ENCODE results near the gene HACL1. TPM values are rescaled to one million over a fixed set of nuclear protein-coding genes. Genes with fewer than 3 reads are reported as not detected.

Gene HACL1
- total and polyA plus RNA-seq, 10 of the 15 experiments (the other 5 are each of a cell fraction or from before 2014, with no cell fraction given) = 19.4 to 48.7 (median 30.1) TPM

- CTCF ChIA-PET = no interaction called here
- Histone ChIP-seq H3K27ac (ENCODE audit: control insufficient read depth, insufficient read depth) (no peak overlapping the region), H4K20me1 (ENCODE audit: control insufficient read depth, insufficient read depth) (no peaks in the 10 kb centered on the region), H2AFZ (ENCODE audit: control insufficient read depth, low read depth, low read length) (no peak overlapping the region), H3K36me3 (ENCODE audit: control insufficient read depth in 2 of 2, insufficient read depth in 2 of 2, low read length in 1 of 2) (no peaks in the 10 kb centered on the region), H3K27me3 (replicated peaks in 1 of 2; ENCODE audit: control insufficient read depth in 2 of 2, insufficient read depth in 2 of 2, low read length in 1 of 2) (no peaks in the 10 kb centered on the region), H3K79me2 (ENCODE audit: control insufficient read depth, insufficient read depth, low read length) (no peaks in the 10 kb centered on the region), H3K4me1 (ENCODE audit: control insufficient read depth, insufficient read depth, low read length) (no peaks in the 10 kb centered on the region), H3K9me3 (replicated peaks; ENCODE audit: control insufficient read depth, insufficient read depth, low read length) (no peaks in the 10 kb centered on the region), H3K4me3 (no peak overlapping the region), H3K4me2 (ENCODE audit: control insufficient read depth, insufficient read depth) (no peak overlapping the region), H3K9ac (ENCODE audit: control insufficient read depth, insufficient read depth, low read length) (no peak overlapping the region)
- SMC1A ChIA-PET (ENCODE audit: uncharacterized antibody, unreplicated experiment) = no interaction called here
- no peak for DNase-seq (ENCODE audit: low read depth, low spot score)
- FAIRE-seq = no peak
- POLR2A ChIA-PET = no interaction called here
- WGBS (ENCODE audit: insufficient coverage, insufficient replicate concordance, low lambda C conversion rate, missing lambda C conversion rate) = 95% methylated on average over 1 of the region's 1 CpG
- ATAC-seq = no peak
- BruUV-seq (replicated peaks) = no TSS peak
- in situ Hi-C loops (cut with MboI) (no loop called here), intact Hi-C loops (cut with micrococcal nuclease; ENCODE audit: unreplicated experiment) (no loop called here)
- RAD21 ChIA-PET (ENCODE audit: unreplicated experiment) = no interaction called here
- no peak for TF ChIP-seq IRF3 (IDR thresholded peaks at IDR 0.05)
- no peak for TF ChIP-seq TARDBP (IDR thresholded peaks at IDR 0.05; ENCODE audit: borderline replicate concordance)
- TF ChIP-seq PAX5 (IDR thresholded peaks at IDR 0.05; ENCODE audit: borderline replicate concordance, low read depth, low read length) = no peak
- TF ChIP-seq JUND (IDR thresholded peaks at IDR 0.05; ENCODE audit: low read depth, low read length) = no peak
- TF ChIP-seq ZBTB4 (CRISPR knock-in tag; IDR thresholded peaks at IDR 0.05) = no peak
- no peak for TF ChIP-seq ZNF687 (IDR thresholded peaks at IDR 0.05)
- TF ChIP-seq BCL3 (IDR thresholded peaks at IDR 0.05; ENCODE audit: borderline replicate concordance, insufficient read depth, low read depth, low read length, poor library complexity, severe bottlenecking) = no peak
- TF ChIP-seq PKNOX1 (IDR thresholded peaks at IDR 0.05) = no peak
- TF ChIP-seq SREBF1 (IDR thresholded peaks at IDR 0.05; ENCODE audit: low read length) = no peak
- no peak for TF ChIP-seq MAX (IDR thresholded peaks at IDR 0.05; ENCODE audit: low read depth, low read length)
- TF ChIP-seq SMAD1 (IDR thresholded peaks at IDR 0.05; ENCODE audit: low read depth, partially characterized antibody) = no peak
- TF ChIP-seq MTA2 (IDR thresholded peaks at IDR 0.05; ENCODE audit: low read depth) = no peak
These were observed 62.3 kb downstream of the HACL1 start for GRCh38 chr3:15539066-15539465.

Data from GM12878 (cell line).